Hippocampal formation (tissue), 2 donors: Measurements from ENCODE around the gene GFER.
A peak's percentile ranks its signal among the peaks of the same experiment; 100 is the strongest.
"Not testable (repeated sequence)": the region's sequence is repeated elsewhere in the genome, so short reads cannot be mapped to it uniquely, and the experiment has no call there.

Experiments used
- DNase-seq, 2 donors: peaks; one replicate each; lab custom pipeline; 2025; lab: John Stamatoyannopoulos, UW

GFER gene

GRCh38 chr16:2005646-2006045, 21.7 kb downstream of the GFER start:
- peak in 1 of 2 donors; percentile 19 for DNase-seq

GRCh38 chr16:2006317-2006716, 22.3 kb downstream of the GFER start:
- DNase-seq, result no peak

- DNase-seq, result no peak
These were observed 23.3 kb downstream of the GFER start for GRCh38 chr16:2007081-2007836.

GRCh38 chr16:2008009-2008526, 24.1 kb downstream of the GFER start:
- DNase-seq, result no peak

- DNase-seq, result no peak
These were observed 24.7 kb downstream of the GFER start for GRCh38 chr16:2008631-2009163.

- DNase-seq, result no peak
These were observed 25.2 kb downstream of the GFER start for GRCh38 chr16:2009164-2009711.

- DNase-seq, result peak; percentile 75 to 76
These were observed 26.0 kb downstream of the GFER start, which contains the start of gene ZNF598 for GRCh38 chr16:2009791-2010510. Gene ZNF598 (minus strand): TSS chr16:2009821.

GRCh38 chr16:2011726-2012125, 27.7 kb downstream of the GFER start:
- DNase-seq, result not testable (repeated sequence)

GRCh38 chr16:2013527-2013926, 29.5 kb downstream of the GFER start:
- no peak for DNase-seq

- no peak for DNase-seq
These were observed 31.3 kb downstream of the GFER start for GRCh38 chr16:2015117-2015946.

- DNase-seq, result no peak
These were observed 31.9 kb downstream of the GFER start for GRCh38 chr16:2015947-2016208.

GRCh38 chr16:2016407-2016922, 32.5 kb downstream of the GFER start:
- no peak for DNase-seq

- DNase-seq, result no peak
These were observed 35.5 kb downstream of the GFER start, which contains the start of gene NPW for GRCh38 chr16:2019518-2019920. Gene NPW (plus strand): TSS chr16:2019785.

- no peak for DNase-seq
These were observed 36.2 kb downstream of the GFER start for GRCh38 chr16:2019921-2020831.

GRCh38 chr16:2022723-2023091, 38.7 kb downstream of the GFER start:
- DNase-seq, result no peak

- peak; percentile 77 to 87 for DNase-seq
These were observed 39.4 kb downstream of the GFER start for GRCh38 chr16:2023092-2024031.

GRCh38 chr16:2024032-2024420, 40.0 kb downstream of the GFER start:
- no peak for DNase-seq

GRCh38 chr16:2025251-2025650, 41.3 kb downstream of the GFER start:
- no peak for DNase-seq

- no peak for DNase-seq
These were observed 42.0 kb downstream of the GFER start for GRCh38 chr16:2025878-2026460.
